GM19351 (cell line): ENCODE results near the gene YAP1.
A peak's percentile ranks its signal among the peaks of the same experiment; 100 is the strongest.
"Not testable (repeated sequence)": the region's sequence is repeated elsewhere in the genome, so short reads cannot be mapped to it uniquely, and the experiment has no call there.

Experiments
- ATAC-seq: cut with Tn5 transposase; IDR thresholded peaks from one replicate; pipeline ENCODE4 v1.9.1; 2021; ENCODE audit warnings: mild to moderate bottlenecking, moderate library complexity; ENCODE audit not compliant: unreplicated experiment

The YAP1 gene

DNA sequence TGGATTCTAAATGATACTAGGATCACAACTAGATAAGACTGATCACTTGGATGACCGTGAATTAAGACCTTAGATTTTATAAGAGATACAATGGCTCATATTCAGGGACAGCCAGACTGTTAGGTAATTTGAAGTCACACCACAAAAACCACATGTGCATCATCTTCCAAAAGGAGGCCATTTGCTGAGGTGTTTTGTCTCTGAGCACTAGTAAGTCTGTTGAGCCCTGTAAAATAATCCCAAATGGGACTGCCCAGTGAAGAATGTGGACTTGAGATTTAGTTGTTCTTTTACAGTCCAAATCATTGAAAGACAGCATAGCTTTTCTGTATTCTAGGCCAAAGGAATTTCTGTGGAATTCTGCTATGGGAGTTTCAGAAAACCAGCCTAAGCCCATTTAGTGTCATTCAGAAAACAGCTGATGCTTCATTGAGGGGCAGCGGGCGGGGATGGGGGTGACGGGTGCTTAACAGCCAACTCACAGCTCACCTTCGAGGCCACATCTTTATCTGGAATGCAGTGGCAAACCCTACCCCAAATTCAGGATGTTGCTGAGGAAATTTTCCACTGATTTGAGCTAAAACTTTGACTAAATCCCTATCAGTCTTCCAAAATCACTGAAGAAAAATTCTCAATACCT, 127.0 kb downstream of the YAP1 start:
- no peak for ATAC-seq

DNA sequence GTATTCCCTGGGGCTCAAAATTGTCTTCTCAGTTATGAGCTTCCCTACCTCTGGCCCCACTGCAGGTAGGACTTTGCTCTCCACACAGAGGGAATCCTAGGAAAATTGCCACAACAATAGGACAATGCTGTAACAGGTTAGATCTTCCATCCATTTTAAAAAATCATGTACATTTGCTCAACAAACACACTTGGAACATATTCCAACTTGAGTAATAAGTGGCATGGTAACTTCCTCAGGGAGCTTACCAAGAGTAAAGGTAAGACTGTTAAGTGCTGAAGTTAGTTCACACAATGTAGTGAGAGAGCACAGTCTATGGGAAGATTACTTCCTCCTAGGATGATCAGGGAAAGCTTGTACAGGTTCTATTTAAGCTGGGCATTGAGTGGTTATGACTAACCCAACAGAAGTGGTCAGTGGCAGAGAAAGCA, 128.2 kb downstream of the YAP1 start:
- no peak for ATAC-seq

DNA sequence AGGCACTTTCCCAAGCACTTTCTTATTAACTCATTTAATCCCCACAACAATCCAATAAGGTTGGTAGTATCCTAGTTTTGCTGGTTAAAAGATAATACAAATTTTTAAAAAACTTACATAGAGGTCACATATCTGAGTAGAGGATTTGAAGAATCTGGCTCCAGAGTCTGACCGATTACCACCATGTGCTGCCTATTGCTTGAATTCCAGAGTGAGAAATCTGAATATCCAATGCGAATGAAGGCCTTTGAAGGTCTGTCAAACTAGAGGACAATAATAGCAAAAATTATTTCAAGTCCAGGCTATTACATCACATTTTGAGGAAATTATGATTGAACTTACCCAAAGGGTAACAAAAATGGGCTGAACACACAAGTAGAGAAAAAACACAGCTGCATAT, 129.2 kb downstream of the YAP1 start:
- no peak for ATAC-seq

DNA sequence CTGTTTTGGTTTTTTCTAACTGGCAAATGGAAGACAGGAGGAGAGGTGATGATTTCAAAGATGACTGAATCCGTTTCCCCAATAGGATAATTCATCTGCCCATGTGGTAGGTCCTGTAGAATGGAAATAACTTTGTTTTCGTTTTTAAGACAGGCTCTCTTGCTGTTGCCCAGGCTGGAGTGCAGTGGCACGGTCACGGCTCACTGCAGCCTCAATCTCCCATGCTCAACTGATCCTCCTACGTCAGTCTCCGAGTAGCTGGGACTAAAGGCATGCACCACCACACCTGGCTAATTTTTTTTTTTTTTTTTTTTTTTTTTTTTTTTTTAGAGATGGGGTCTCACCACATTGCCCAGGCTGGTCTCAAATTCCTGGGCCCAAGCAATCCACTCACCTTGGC, 129.7 kb downstream of the YAP1 start:
- ATAC-seq = no peak

DNA sequence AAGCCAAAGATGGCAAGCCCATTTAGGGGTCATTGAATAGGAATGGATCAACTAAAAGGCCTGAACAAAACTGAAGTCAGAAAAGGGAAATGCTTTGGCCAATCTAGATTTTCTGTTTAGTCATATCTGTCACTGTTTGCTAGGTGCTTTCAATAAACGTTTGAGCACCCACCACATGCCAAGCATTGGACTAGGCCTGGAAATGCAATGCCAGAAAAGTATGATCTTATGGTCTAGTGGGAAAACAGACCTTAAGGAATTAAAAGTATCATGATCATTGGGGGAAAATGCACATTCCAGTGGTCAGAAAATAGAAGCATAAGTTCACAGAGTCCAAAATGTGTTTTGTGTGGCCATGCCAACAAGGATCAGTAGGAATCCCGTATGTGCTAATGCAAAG, 130.3 kb downstream of the YAP1 start:
- ATAC-seq = peak; percentile 49

DNA sequence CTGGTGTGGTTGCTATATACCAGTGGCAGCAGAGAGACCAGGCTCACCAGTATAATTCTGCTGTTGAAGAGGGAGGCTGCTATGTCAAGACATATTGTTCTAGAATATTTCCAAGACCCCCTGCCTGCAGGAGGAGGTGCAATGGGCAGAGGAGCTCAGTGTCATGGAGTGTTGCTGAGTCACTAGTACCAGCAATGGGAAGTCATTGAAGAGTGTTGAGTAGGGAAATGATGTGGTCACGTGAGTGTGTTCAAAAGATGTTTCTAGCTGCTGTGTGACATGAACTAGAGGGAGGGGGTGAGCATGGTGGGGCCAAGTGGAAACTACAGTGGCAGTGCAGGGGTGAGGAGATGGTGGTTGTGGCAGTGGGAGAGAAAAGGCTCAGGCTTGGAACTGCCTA, 130.8 kb downstream of the YAP1 start:
- peak; percentile 45 for ATAC-seq

DNA sequence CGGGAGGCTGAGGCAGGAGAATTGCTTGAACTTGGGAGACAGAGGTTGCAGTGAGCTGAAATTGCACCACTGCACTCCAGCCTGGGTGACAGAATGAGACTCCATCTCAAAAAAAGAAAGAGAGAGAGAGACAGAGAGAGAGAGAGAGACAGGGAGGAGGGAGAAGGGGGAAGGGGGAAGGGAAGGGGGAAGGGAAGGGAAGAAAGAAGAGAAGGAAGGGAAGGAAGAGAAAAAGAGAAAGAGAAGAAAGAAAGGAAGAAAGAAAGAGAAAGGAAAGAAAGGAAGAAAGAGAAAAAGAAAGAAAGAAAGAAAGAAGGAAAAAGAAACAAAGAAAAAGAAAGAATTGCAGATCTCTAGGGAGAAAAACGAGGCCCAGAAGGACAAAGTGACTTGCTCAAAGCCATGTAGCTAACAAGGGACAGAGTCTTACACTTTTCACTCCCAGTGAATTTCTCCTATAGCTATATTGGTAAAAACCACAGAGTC, 133.2 kb downstream of the YAP1 start:
- ATAC-seq = no peak

DNA sequence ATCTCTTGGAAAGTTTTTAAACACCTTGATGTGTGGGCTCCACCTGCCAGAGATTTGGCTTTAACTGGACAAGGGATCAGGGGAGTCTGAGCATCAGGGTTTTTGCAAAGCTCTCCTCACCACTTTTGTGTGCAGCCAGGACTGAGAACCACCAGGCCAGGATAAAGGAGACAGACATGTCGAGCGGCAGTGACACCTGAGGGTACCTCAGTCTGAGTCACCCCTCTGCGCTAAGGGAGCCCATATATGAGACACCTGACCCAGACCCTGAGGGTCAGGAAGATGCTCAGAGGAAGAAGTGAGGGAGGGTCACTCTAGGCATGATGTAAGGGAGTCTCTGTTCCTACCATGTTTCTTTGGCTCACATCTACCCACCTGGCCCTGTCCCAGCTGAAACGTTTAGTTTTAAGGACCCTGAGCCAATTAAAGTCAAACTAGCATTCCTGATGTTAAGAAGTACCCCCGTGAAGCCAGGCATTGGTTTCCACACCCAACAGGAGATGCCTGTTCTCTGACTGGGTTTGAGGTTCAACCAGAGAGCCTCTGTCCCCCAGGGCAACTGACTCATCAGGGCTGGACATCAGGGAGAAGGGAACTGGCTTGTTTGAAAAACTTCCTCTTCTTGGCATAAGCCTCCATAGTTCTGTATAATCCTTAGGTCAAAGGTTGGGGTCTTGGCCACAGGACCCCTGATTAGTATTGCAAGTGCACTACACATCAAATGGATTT, 134.6 kb downstream of the YAP1 start:
- ATAC-seq = no peak

DNA sequence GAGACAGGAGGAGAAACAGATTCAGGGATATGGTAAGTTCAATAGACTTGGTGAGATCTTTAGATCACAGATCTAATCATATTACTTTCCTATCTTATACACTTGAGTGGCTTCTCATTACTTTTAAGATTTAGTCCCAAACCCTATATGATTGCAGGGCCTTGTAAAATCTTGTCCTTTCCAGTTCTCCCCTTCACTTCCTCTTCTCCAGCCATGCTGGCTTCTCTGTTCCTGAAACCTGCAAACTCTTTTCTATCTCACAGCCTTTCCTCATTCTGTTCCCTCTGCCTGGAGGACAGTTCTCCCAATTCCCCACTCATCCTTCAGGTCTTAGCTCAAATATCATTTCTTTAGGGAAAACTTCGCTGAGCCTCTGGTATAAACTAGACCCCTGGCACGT, 141.2 kb downstream of the YAP1 start:
- ATAC-seq = no peak

DNA sequence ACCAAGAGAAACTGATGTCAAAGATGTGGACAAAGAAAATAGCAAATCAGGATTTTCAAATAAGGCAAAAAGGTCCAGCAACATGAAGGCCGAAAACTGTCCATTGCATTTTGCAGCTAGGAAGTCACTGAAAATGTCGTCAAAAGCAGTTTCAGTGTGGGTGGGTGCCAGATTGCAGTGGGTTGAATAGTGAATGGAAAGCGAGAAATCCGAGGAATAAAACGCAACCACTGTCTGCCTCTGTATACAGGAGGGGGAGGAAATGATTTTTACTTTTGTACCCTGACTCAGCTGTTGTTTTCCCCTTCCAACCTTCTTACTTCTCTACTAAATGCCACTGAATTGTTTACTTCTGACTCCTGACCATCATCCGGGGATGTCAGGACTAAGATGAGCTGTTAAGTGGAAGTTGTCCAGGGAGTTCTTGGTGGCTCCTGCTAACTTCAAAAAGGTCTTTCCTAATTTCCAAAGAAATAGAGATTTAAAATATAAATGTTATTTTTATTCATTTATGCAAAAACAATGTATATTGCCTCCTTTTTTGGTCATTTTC, 142.2 kb downstream of the YAP1 start:
- no peak for ATAC-seq

DNA sequence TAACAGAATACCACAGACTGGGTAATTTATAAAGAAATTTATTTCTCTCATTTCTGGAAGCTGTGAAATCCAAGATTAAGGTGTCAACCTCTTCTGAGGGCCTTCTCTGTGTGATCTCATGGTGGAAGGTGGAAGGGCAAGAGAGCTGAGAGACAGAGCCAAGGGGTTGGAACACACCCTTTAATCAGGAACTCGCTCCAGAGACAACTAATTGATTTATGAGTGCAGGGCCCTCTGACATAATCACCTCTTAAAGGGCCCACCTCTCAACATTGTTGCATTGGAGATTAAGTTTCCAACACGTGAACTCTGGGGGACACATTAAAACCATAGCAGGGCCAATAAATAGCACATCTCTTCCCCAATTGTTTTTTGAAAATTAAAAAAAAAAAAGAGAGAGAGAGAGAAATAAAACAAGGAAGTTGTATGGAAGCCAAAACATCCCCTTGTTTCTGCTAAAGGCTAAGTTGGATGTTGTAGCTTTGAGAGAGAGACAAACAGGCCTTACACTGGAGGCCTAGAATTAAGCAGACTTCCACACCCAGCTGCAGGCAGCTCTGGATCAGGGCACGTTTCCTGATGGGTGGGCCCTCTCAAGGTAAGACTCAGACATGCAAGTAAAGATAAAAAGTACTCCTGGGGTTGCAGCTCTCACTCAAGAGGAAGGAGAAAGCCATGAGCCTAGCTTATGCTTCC, 142.9 kb downstream of the YAP1 start:
- no peak for ATAC-seq

DNA sequence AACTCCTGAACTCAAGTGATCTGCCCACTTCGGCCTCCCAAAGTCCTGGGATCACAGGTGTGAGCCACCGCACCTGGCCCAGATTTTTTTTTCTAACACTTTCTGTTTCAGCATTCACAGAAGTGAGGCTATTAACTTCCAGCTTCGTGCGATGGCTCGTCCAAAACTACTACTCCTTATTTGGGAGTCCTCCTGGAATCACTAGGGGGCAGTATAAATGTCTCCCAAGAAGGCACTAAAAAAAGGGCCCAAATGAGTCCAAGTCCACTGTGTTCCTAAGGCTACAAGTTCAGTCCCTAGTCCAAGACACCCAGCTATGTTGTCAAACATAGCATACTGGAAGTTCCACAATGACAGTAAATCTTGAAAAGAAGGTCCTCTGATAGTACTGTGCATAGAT, 143.8 kb downstream of the YAP1 start:
- ATAC-seq = no peak

DNA sequence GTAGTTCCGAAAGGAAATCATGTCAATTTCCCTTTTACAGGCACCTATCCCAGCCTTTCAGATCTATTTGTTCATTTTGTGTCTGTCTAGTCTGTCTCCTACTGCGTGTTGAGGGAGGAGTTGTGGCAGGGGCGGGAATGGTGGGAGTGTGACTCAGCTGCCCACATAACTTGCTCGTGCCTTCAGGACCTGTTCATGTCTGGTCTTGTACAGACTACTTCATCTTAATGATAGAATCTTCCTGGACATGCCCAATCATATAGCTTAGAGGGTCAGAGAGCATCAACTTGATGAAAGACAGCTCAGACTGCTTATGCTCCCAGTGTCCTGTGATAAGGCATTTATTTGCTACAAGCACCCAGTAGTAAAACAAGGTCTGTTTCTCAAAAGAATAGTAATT, 146.0 kb downstream of the YAP1 start:
- ATAC-seq = no peak

DNA sequence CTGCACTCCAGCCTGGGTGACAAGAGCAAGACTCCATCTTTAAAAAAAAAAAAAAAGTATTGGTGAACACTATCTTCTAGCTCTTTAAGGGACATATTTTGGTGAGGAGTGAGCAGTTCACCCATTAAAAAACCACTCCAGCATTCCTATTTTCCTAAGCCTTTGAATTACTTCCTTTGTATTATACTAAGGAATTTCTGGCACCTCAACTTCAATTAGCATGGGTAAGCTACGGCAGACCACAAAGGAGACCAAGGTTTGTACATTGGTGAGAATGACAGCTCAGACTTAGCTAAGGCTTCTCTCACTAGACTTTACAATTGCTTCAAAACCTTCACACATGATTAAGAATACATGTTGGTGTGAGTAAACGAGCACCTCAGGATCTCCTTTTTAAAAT, 150.0 kb downstream of the YAP1 start:
- ATAC-seq = no peak

DNA sequence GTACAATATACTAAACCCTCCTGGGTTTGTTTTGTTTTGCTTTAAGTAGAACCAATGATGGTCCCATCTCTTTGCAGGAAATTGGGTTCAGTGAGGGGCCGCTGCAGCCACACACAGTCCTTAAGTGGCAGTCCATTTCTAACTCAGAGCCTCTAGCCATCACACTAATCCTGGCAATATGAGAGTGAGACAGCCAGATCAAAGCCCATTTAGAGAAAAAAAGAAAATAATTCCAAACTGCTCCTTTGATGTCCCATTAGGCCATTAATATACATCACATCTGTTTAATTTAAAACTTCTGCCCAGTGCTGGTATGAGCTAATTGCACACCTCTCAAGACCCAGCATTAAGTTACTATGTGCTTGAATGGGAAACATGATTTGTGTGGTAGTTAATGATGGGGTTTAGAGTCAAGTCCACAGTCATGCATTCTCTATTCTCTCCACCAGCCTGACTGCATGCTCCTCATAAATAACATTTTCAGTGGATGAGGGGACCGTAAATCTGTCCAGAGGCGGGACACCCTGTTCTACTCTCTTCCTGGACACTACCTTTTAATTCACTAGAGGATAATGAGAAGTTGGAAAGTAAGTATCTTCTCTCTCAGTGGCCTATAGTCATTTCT, 153.2 kb downstream of the YAP1 start:
- no peak for ATAC-seq

DNA sequence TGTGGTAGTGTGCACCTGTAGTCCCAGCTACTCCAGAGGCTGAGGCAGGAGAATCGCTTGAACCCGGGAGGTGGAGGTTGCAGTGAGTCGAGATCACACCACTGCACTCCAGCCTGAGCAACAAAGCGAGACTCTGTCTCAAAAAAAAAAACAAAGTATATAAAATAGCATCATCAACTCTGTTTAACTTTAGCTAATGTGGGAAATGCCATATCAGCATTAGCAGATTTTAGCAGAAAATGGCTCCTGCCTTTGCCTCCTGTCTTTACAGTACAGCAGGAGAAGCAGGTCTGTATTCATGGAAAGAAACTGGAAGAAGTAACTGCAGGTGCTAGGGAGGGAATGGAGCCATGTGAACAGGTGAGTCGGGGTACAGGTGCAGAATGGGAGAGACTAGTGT, 154.5 kb downstream of the YAP1 start:
- ATAC-seq = not testable (repeated sequence)

DNA sequence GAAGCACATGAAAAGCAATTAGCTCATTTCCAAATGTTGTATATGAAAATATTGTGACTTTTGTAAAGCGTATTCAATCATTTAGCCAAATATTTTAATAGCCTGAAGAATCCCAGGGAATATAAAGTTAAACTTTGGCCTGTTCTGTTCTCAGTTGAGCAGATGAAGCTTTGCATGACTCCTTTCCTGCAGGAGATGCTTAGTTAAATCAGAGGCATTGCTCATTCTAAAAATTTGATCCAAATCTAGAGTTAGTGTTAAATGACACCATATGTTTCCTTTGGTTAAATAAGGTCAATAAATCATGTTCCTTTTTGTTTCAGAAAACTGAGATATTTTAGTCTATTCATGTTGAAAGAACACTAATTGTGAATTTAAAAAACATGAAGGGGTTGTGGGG, 155.9 kb downstream of the YAP1 start:
- no peak for ATAC-seq

DNA sequence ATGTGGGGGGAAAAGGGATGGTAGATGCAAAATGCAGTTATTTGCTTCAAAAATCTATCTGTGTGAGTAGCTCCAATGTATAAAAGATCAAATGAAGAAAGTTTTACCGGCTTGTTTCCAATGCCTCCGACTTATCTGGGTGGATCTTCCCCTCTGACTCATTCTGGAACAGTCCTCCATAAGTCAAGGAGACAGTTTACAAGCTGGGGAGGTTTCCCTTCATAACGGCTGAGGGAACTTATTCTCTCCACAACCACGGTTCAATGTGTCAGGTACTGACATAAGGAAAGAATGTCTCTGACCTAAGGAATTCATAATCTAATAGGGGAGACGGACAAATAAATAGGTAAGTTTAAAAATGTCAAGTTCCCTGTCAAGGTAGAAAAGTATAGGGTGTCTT, 157.4 kb downstream of the YAP1 start:
- no peak for ATAC-seq

DNA sequence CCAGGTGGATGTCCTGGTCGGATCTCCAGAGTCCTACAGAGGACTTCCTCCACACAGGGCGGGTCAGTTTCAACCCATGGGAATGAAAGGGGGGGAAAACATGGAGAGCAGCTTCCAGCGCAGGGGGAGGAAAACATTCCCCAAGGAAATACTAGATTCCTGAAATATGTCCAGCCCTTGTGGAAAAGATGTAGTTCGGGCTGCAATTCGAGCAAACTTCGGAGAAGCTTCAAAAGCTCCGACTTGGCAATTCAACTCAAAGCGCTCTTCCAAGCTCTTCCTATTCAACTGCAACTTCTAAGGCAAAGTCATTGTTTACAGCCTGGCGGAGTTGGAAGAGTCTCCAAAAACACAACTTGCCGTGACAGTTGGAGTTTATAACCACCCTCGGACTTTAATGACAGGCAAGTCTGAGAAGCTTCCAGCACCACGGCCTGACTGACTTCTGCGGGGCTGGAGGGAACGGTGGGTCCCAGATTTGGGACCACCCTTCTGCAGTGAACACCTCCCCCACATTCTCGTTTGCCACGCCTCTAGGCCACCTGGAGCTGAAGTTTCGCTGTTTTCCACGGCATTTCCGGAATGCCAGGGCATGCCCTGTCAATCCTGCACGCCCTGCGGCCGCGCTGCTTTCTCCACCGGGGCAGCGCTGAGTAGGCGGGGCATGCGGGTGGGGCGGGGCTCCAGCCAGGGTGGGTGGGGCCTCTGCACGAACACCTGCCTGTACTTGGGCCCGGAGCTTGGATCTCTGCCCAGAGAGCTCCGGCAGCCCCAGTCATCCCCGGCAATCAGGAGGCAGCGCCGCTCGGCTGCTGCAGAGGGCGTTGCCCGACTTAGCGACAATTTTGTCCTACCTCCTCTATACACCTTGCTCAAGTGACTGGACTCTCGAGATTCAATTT, 158.1 kb downstream of the YAP1 start:
- peak; percentile 96 for ATAC-seq

DNA sequence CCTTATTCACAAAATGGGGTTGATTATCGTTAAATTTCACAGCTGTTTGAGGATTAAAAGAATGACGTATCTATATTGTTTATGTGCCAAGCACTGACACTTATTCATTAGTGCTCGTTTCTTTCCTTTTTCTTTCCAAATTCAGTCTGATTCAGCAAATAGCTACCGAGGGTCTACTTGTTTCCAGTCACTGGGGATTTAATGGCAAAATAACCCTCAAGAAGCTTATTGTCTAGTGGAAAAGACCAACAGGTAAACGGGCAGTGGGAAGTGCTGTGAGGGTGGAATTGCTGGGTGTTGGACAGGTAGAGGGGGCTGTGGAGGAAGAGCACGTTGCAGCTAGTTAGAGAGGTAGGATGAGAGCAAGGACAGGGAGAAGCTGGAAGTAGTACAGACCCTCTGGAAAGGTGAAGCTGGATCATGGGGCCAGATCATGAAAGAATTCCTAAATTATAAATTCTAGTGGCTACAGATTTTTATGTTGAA, 158.8 kb downstream of the YAP1 start:
- ATAC-seq = no peak
